ENCODE results near the gene DNAH6. TPM values are rescaled to one million over a fixed set of nuclear protein-coding genes. Genes with fewer than 3 reads are reported as not detected.

The DNAH6 gene
- total RNA-seq, 1 experiment from 2014 or later, result 0.10 TPM

GRCh38 chr2:84807063-84807485 is 290.8 kb downstream of the DNAH6 start:
- peak; percentile 69 for DNase-seq (ENCODE audit: low read depth)
- in situ Hi-C loops (cut with HindIII; ENCODE audit: low pct_unique_long_range_greater_than_20kb, low sequenced_read_pairs), result no loop called here

- DNase-seq (ENCODE audit: low read depth), result no peak
- in situ Hi-C loops (cut with HindIII; ENCODE audit: low pct_unique_long_range_greater_than_20kb, low sequenced_read_pairs), result no loop called here
These were observed 292.0 kb downstream of the DNAH6 start for GRCh38 chr2:84808279-84808678.

GRCh38 chr2:84811839-84812431 is 295.6 kb downstream of the DNAH6 start:
- in situ Hi-C loops (cut with HindIII; ENCODE audit: low pct_unique_long_range_greater_than_20kb, low sequenced_read_pairs), result no loop called here
- no peak for DNase-seq (ENCODE audit: low read depth)

GRCh38 chr2:84815146-84815545 is 298.8 kb downstream of the DNAH6 start:
- in situ Hi-C loops (cut with HindIII; ENCODE audit: low pct_unique_long_range_greater_than_20kb, low sequenced_read_pairs), result no loop called here
- no peak for DNase-seq (ENCODE audit: low read depth)

GRCh38 chr2:84816426-84817026 is 300.2 kb downstream of the DNAH6 start:
- no peak for DNase-seq (ENCODE audit: low read depth)
- in situ Hi-C loops (cut with HindIII; ENCODE audit: low pct_unique_long_range_greater_than_20kb, low sequenced_read_pairs), result no loop called here

- no peak for DNase-seq (ENCODE audit: low read depth)
- in situ Hi-C loops (cut with HindIII; ENCODE audit: low pct_unique_long_range_greater_than_20kb, low sequenced_read_pairs), result no loop called here
These were observed 300.9 kb downstream of the DNAH6 start for GRCh38 chr2:84817239-84817655.

- in situ Hi-C loops (cut with HindIII; ENCODE audit: low pct_unique_long_range_greater_than_20kb, low sequenced_read_pairs), result no loop called here
- no peak for DNase-seq (ENCODE audit: low read depth)
These were observed 305.5 kb downstream of the DNAH6 start for GRCh38 chr2:84821806-84822205.

- DNase-seq (ENCODE audit: low read depth), result no peak
- in situ Hi-C loops (cut with HindIII; ENCODE audit: low pct_unique_long_range_greater_than_20kb, low sequenced_read_pairs), result no loop called here
These were observed 306.9 kb downstream of the DNAH6 start for GRCh38 chr2:84823229-84823628.

- DNase-seq (ENCODE audit: low read depth), result no peak
- in situ Hi-C loops (cut with HindIII; ENCODE audit: low pct_unique_long_range_greater_than_20kb, low sequenced_read_pairs), result no loop called here
These were observed 307.5 kb downstream of the DNAH6 start for GRCh38 chr2:84823788-84824187.

GRCh38 chr2:84827978-84828575 is 311.8 kb downstream of the DNAH6 start:
- no peak for DNase-seq (ENCODE audit: low read depth)
- in situ Hi-C loops (cut with HindIII; ENCODE audit: low pct_unique_long_range_greater_than_20kb, low sequenced_read_pairs), result no loop called here

GRCh38 chr2:84829693-84830092 is 313.4 kb downstream of the DNAH6 start:
- in situ Hi-C loops (cut with HindIII; ENCODE audit: low pct_unique_long_range_greater_than_20kb, low sequenced_read_pairs), result no loop called here
- DNase-seq (ENCODE audit: low read depth), result no peak

- peak; percentile 66 for DNase-seq (ENCODE audit: low read depth)
- in situ Hi-C loops (cut with HindIII; ENCODE audit: low pct_unique_long_range_greater_than_20kb, low sequenced_read_pairs), result no loop called here
These were observed 313.8 kb downstream of the DNAH6 start for GRCh38 chr2:84830095-84830494.

GRCh38 chr2:84830758-84831500 is 314.6 kb downstream of the DNAH6 start:
- in situ Hi-C loops (cut with HindIII; ENCODE audit: low pct_unique_long_range_greater_than_20kb, low sequenced_read_pairs), result no loop called here
- DNase-seq (ENCODE audit: low read depth), result no peak

GRCh38 chr2:84832772-84833461 is 316.6 kb downstream of the DNAH6 start:
- in situ Hi-C loops (cut with HindIII; ENCODE audit: low pct_unique_long_range_greater_than_20kb, low sequenced_read_pairs), result no loop called here
- DNase-seq (ENCODE audit: low read depth), result no peak

GRCh38 chr2:84833481-84834150 is 317.3 kb downstream of the DNAH6 start:
- in situ Hi-C loops (cut with HindIII; ENCODE audit: low pct_unique_long_range_greater_than_20kb, low sequenced_read_pairs), result no loop called here
- DNase-seq (ENCODE audit: low read depth), result no peak

GRCh38 chr2:84836215-84836614 is 319.9 kb downstream of the DNAH6 start:
- no peak for DNase-seq (ENCODE audit: low read depth)
- in situ Hi-C loops (cut with HindIII; ENCODE audit: low pct_unique_long_range_greater_than_20kb, low sequenced_read_pairs), result no loop called here

- no peak for DNase-seq (ENCODE audit: low read depth)
- in situ Hi-C loops (cut with HindIII; ENCODE audit: low pct_unique_long_range_greater_than_20kb, low sequenced_read_pairs), result no loop called here
These were observed 322.3 kb downstream of the DNAH6 start for GRCh38 chr2:84838434-84839145.

- DNase-seq (ENCODE audit: low read depth), result no peak
- in situ Hi-C loops (cut with HindIII; ENCODE audit: low pct_unique_long_range_greater_than_20kb, low sequenced_read_pairs), result no loop called here
These were observed 323.6 kb downstream of the DNAH6 start for GRCh38 chr2:84839851-84840250.
